T-helper 9 cell (primary cell): Measurements from ENCODE around the gene ZIC1.

ENCODE experiments used
- DNase-seq: peaks from one replicate; pipeline ENCODE4 v3.0.0-alpha.2; 2020

The ZIC1 gene

DNA sequence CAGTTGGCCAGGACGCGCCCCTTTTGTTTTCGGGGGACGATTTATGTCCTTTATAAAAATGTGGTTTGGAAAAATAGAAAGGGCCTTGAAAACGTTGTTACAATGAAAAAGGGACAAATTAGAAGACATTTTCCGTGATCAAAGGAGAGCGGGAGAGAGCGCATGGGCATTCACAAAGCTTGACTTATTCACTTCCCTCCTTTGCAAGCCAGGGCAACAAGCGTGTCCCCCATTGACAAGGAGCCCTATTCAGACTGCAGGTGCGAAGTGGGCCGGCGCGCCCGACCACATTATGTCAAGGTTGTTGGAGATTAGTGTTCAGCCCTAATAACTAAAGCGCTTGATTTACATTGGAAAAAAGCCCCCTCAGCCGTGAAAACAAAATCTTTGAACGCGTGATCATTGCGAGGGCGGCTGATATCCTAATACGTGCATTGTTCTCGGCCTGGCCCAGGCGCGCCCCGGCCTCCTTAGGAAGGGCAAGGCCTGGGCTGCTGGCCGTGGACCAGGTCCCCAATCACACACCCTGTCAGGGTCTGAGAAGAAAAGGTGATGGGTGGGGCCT, 28.7 kb upstream of the ZIC1 start:
- DNase-seq = no peak

DNA sequence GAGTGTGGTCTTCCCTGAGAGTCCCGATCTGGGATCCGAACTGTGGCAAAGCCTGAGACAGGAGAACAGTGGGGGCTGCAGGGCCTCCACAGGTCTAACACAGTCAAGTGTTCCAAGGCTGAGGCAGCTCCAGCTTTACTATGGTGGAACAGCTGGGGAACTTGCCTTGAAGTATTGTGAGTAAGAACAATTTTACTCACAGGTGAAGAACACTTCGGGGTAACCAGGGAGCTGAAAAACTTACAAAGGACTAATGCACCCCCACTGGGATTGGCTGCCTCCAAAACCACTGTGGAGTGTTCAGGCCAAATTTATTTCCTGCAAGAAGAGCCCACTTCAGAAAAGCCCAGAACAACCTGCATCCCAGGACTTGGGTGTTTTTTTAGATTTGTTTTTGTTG, 28.2 kb upstream of the ZIC1 start:
- DNase-seq = no peak

GRCh38 chr3:147381596-147381995, 27.6 kb upstream of the ZIC1 start:
- DNase-seq = no peak

DNA sequence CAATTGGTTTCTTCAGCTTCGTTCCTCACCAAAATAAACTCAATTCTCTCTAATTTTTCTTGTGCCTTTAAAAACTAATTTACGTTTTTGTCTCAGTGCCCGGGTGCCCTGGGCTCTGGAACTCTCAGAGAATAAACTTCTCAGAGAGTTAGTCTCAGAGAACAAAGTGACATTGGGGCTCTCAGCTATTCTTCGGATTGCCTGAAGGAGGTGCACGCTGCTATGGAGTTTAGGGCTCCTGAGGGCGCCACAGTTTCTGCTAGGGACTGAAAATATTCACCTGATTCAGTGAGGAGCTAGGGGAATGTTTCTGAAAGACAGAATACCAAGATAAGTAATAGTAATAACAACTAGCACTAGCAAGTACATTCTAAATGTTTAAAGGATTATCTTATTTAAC, 25.5 kb upstream of the ZIC1 start:
- DNase-seq = no peak

DNA sequence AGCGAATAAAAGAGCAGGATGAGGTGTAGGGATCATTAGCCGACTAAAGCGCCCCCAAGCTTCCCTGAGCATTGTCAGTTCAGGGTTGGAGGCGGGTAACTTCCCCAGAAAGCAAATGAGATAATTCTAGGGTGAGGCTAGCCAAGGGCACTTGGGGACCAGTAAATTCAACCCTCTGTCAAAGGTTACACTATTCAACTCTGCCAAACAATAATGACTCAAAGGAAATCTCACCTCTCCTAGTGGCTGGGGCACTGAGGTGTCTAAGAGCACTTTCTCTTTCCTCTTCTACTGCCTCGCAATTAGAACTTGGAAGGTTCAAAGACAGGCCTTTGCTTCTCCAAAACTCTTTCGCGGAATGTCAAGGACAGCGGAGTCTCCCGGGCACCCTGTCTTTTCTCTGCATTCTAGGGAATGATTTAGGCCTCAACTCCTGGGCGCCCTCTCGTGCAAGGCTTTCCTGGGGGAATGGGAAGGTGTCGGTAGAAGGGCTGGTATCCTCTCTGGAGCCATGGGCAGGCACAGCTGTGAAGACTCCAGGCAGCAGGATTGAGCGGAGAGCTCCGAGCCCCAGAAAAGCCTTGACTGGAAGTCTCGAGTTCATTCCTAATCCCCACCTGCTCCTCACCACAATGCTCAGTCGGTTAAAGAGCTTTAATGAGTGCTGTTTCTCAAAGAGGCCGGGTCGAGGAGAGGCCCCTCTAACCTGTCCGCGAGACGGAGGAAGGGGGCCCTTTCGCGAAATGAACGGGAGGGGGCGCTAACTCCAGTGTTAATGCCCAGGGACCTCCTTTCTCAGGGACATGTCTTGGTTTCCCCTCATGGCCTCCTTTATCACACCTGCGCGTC, 24.7 kb upstream of the ZIC1 start:
- DNase-seq = no peak

GRCh38 chr3:147385059-147386012, 23.8 kb upstream of the ZIC1 start:
- no peak for DNase-seq

- DNase-seq = no peak
Measured at GRCh38 chr3:147387291-147387884, 21.8 kb upstream of the ZIC1 start.

DNA sequence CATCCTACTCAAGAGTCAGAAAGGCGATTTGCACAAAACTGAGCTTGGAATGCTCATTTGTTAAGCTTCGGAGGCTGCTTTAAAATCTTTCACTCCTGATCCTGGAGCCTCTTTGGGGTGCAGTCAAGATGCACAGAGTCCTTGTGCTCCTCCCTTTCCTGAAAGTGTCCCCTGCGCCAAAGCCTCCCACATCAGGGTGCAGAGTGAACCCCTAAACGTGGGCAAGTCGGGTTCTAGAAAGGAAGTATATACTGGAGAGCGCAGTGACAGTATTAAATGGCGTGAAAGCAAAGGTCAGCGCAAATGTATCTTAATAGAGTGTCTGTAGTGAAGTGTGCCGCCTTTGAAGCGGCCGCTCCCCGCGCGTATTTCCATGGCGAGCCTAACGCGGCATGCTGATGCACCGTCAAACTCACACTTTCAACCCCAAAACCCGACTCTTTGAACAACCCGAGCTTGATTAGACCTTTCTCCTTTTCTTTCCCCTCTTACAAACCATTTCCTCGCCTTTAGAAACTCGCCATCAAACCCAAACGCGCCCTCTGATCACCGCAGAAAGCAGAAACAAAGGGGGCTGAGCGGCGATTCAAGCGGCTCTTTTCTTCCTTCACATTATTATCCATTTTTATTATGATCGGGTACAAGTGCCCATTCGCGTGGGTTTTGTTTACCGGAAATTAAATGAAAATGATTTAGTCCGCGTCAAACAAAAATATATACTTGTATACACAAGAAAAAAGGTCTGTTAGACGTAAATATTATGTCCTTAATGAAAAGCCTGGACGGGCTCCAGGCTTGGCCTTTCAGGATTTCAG, 21.1 kb upstream of the ZIC1 start:
- DNase-seq = no peak

- no peak for DNase-seq
Measured at GRCh38 chr3:147388700-147389580, 20.2 kb upstream of the ZIC1 start.

DNA sequence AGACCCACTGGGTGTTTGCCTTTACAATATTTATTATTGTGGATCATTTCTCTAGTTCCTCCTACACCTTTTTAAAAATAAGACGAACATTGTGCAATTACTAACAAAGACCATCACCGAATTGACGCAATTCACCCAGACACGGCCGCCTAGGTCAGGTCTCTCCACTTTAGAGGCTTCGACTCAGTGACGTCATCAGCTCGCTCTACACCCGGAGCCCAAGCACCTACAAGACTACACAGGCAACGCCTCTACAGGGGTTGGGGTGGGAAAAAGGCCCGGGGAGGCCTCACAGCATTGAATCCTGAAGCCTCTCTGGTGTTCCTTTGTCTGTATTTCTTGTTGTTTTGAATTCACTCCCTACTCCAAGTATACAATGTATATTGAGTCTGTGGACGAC, 19.4 kb upstream of the ZIC1 start:
- DNase-seq = no peak

DNA sequence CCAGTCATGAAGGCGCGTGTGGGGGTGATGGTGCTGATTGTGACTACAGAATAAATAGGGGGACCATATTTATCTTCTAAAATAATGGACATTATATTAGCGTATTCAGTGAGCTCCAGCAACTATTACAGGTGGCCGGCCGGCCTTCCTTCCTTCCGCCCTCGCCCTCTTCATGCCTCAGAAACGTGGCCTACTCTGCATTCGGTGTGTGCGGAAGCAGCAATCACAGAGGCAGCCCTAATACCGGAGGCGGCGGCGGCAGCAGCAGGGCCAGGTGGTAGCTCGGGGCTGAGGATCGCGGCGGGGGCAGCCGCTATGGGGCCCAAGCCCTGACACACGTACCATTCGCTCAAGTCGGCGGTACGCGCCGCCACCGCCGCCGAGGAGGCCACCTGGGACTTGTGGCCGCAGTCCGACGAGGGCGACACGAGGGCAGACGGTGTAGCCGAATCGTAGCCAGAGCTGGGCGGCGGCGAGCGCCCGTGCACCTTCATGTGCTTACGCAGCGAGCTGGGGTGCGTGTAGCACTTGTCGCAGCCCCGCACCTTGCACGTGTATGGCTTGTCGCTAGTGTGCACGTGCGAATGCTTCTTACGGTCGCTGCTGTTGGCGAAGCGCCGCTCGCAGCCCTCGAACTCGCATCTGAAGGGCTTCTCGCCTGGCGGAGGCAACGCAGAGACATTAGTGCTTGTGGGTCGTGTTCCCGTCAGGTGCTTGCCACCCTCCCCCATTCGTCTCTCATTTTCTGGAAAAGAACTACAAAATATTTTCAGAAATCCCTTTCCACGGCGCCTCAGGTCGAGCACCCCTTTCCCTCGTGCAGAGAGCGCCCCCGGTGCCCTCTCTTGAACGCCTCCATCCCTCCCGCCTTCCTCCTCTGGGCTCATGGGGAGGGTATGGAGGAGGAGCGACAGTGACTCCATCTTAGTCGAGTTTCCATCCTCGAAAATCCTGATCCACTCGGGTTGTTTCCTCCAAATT, 18.3 kb upstream of the ZIC1 start:
- no peak for DNase-seq

DNA sequence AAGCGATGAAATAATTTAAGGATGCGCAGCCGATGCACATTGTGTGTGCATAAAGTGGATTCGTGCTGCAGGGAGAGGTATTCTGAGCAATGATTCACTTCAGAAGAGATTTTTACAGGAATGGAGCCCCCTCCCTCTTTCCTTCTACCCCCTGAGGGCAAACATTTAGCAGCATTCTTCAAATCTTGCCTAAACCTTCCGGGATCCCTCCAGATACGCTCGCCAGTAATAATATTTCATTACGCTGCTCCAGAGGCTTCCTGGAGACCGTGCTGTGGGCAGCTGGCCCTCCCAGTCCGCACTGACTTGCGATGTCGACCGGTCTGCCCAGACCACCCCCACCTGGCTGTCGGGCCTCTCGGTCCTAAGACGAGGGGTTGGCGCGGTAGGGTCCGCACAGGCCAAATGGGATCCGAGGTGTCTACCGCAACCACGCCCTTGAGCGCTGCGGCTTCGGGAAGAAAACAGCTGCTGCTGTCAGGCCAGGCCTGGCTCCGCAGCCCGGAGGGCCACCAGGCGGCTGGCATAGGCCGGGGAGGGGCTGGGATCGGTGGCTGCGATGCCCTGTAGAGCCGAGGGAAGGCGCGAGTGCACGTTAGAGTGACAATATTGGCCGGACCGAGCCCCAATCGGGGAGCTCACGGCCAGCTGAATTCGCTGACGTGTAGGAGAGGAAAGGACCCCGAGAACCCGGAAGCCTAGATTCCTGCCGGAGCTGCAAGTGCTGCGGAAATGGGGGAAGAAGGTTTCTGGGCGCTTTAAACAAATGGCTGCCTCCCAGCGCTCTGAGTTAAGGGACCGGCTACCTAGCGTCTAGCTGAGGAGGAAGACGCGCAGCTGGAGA, 17.2 kb upstream of the ZIC1 start:
- DNase-seq = no peak

DNA sequence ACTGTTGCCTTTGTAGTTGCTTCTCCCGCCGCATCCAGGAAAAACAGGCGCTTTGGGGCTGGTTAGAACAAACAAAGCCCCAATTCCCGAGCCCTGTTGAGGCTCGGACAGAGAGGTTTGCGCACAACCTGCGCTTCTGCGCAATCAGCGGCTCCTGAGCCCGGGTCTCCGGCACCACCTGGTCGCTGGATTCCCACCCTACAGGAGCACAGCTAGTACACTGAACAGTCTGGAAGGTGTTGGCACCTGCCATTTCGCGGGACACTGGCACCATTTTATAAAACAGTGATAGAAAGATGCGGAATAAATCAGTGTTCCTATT, 16.6 kb upstream of the ZIC1 start:
- DNase-seq = no peak

- DNase-seq = no peak
Measured at GRCh38 chr3:147393261-147393942, 15.8 kb upstream of the ZIC1 start.

DNA sequence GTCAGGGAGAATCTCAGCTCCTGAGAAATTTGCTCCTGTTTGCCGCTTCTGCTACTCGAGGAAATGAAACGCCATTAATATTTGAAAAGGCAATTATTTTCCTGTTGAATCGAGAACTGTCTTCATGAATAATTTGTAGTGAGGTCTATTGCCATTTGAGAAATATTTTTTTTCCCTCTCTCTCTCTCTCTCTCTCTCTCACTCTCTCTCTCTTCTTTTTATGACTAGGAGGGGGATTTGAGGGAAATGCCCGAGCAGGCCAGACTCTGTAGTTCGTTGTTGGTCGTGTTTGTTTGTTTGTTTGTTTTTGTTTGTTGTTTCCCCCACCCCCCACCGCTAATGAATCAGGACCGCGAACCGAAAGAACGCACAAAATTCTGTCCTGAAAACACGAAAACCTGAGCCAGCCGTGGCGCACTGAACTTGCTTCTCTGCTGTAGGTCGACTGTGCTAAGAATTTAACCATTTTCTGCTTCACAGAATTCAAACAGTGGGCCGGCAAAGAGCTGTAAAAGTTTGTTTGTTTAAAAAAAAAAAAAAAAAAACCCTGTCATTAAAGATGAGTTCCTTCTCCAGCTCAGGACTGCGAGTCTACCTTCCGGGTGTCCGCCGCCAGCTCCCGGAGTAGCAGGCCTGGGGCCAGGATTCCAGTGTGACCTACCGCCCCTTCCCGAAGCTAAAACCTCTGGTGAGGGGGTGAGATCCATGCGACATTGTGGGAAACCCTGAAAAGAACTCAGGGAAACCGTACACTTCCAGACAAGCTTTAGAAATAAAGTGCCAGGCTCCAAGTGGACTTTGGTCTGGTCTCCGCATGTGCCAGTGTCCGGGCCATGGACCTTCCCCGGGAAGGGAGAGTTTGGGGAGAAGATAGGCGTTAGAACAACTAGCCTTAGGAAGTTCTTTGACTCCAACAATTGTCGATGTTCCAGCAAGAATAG, 15.0 kb upstream of the ZIC1 start:
- no peak for DNase-seq

DNA sequence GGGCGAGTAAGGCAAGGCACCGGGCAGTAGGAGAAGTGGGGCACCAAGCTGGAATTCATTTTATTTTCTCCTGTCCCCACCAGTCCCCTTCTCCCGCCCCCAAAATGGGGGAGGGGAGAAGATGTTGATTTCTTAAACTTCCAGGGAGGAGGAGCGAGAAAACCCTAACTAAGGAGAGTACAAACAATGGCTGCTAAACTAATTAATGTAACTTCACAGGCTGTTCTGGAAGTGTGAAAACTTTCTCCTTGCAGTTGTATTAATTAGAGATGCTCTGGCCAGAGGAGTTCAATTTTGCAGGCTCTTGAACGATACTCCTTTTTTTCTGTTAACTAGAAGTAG, 14.3 kb upstream of the ZIC1 start:
- DNase-seq = no peak
